Activated CD8-positive, alpha-beta memory T cell treated with anti-CD3 and anti-CD28 coated beads for 48 hours (primary cell): ENCODE data around the gene EXPH5.

Experiments
- DNase-seq, 3 experiments: peaks; one replicate each; pipeline ENCODE4 v3.0.0-alpha.2; 2020; ENCODE audit warnings: low read depth in 2 of 3, low spot score in 2 of 3

EXPH5 gene

DNA sequence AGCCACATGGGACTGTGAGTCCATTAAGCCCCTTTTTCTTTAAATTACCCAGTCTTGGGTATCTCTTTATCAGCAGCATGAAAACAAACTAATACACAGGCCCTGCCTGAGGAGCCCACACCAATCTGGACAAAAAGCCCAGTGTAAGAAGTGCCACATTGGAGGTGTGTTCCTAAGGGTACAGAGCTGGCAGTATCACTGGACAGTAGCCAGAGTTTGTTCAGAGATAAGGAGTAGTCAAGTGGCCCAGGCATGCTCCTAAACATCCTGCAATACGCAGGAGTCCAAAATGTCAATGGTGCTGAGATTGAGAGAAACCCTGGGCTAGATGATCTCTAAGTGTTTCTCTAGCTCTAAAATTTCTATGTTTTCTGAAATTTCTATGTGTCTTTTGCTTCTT is 68.4 kb downstream of the EXPH5 start:
- DNase-seq = no peak

DNA sequence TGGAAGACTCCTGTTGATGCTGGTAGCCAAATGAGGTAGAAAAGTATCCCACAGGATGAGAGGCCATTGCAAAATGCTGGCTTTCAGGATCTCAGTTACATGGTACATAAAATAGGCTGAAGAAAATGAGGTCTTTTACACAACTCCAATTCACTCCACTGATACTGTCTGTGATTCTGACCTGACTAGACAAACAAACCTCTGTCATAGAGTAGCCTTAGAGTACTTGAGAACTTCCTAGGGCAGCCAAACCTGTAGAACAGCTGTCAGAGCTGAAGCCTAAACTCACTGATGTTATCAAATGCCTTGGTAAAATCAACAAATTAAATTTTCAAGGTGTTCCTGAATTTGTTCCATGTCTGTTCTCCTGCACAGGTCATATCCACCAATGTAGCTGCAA is 69.1 kb downstream of the EXPH5 start:
- no peak for DNase-seq

DNA sequence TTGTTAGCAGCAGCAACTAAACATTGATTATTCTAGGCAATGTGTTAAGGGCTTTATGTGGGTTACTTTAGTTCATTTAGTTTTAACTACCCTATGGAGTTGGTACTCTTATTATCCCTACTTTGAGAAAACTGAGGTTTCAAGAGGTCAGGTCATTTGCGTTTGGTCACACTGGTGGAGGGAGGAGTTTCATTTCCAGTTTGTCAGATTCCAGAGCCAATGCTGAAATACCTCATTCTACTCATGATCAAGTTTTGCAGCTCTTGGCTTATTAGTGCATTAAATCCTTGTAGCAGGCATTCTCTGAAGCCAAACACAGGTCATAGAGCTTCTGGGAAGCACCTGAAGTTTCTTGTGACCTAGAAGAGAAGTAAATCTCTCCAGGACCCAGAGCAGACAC is 71.2 kb downstream of the EXPH5 start:
- DNase-seq = no peak

DNA sequence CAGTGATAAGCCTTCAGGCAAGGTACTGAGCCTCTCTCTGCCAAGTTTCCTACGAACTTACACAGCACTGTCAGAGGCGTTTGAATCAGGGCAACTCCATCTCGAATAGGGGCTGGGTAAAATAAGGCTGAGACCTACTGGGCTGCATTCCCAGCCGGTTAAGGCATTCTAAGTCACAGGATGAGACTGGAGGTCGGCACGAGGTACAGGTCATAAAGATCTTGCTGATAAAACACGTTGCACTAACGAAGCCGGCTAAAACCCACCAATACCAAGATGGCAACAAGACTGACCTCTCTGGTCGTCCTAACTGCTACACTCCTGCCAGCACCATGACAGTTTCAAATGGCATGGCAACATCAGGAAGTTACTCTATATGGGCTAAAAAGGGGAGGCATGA is 75.0 kb downstream of the EXPH5 start:
- DNase-seq = no peak

DNA sequence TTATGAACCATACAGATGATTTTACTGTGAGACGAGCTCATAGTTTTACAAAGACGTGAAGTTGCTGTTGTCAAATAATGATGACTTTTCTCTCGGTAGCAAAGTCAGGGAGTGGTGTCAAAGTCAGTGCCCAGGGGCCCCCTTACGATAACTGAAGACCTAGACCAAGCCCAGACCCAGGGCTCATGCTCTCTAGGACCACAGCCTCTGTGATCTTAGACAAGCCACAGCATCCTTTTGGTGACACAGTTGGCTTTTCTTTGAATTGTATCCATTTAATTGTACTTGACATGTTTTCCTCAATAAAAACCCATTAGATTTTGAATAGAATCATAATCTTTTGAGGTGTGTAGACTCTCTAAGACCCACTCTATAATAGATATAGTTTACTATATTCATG is 77.4 kb downstream of the EXPH5 start:
- no peak for DNase-seq

DNA sequence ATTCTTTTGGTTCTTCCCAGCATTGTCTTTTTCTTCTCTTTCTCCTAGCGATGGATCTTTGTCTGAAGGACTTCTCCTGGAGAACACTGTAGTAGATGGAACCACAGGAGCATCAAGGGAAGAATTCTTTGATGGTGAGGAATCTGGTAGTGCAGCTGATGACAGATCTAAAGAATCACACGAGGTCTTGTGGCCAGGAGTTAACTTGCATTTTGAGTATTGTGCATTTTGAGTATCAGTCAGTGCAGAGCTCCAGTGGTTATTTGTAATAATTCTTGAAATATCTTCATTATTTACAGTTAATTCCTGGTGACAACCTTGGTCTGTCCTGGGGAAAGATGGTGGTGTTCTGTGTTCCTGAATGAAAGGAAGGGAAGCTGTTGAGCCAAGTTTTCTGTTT is 80.9 kb downstream of the EXPH5 start:
- no peak for DNase-seq

DNA sequence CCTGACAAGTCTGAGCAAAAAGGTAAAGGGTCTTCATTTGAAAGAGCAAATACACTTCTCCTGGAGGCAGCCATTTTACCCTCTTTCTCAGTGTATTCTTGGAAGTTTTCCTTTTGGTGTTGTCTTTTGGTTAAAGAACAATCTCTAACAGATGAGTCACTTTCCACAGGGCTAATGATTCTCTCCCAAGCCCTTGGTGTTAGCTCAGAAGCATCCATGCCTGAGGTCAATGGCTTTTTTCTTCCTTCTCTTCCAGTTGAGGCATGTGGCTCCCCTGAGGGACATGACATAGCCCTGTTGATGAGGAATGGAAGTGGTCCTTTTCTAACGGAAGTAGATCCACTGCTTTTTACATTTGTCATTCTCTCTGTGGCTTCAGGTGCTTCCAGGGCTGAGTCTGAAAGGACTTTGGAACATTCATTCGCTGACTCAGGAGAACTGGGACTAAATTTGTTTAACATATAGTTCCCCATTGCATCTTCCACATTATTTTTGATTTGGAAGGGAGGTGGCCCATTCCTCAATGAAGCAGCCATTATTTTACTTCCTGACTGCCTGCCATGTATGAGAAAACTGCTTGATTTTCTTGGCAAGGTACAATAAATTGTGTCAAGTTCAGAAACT is 81.6 kb downstream of the EXPH5 start:
- no peak for DNase-seq

DNA sequence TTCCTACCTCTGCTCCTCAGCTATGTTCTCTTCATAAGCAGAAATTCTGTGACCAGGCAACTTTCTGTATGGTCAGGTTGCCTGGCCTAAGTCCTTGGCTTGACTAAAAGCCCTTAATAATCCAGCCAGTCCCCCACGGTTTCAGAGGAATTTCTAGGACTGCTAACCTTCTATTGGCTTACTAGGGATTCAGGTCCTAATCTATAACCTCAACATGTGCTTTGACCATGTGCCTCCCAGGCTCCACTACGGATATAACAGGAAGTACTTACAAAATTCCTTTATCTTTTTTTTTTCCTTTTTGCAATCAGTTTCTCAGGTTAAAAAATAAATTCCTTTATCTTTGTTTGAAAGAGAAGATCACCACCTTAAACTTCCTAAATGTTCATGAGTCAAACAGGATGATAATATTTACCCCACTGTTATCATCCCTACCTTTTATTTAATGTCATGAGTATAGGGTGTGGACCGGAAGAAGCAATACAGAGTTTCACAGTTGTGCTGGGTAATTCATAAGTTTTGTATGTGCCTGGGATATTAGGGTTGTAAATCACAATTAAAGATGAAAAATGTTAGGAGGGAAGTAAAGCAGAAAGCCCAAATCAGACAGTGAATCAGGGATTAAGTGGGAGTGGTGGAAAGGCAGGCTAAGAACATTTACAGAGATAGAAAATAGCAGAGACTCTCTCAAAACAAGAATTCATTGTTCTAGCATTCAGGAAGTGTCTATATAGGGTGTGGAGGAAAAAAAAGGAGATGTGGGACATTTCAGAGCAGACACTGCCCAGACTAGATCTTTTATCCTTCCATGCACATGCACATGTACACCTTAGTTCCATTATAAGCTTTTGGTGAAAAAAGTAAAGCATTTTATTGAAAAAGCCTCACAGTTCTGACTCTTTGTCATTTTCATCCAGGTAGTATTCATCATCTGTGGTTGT is 84.6 kb downstream of the EXPH5 start:
- DNase-seq = no peak

DNA sequence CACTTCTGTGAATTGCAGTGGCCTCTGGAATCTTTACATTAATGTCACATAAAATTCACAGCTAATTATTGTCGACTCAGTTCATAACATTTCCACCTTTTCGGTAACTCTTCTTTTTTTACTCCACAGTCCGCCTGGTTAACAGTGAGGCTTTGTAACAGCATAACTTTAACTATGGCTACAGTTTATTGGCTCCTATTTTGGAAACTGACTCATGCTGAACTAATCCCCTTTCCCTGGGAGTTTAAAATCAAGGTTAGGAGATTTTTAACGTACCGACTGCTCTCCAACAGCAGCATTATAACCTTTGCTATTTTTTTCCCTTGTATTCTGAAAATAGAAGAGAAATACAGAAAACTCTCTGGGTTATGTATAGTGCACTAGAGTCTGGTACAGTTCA is 92.2 kb downstream of the EXPH5 start:
- DNase-seq = no peak

DNA sequence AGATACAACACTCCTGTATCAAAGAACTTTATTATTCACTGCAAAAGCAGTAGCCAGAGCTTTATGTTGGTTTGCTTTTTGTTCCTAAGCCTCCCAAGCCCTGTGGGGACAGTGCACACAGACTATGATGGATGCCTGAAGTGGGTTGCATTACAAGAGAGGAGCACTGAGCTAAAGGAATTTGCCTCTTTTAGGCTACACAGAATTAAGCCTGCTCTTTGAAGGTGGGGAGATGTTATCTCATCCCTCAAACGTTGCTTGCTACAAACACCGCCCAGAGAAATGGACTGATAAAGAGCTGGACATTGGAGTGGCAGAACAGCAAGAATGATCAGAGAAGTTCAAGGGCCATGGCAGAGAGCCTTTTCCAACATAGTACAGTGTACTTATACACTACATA is 92.8 kb downstream of the EXPH5 start:
- no peak for DNase-seq

DNA sequence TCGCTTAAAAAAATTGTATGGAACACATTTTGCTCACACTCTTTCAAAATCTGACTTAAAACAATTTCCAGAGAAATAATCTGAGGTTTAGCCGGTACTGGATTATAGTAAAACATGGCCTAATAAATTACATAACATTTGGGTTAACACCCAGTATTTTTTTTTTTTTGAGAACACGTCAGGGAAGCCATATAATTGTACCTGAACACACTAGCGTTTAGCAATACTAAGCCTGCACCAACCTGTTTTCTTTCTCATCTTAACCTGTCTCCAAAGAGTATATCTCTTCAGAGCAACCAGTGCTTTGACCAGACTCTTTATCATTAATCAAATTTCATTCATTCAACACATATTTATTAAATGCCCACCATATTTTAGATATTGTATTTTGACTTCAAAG is 93.4 kb downstream of the EXPH5 start:
- DNase-seq = no peak

DNA sequence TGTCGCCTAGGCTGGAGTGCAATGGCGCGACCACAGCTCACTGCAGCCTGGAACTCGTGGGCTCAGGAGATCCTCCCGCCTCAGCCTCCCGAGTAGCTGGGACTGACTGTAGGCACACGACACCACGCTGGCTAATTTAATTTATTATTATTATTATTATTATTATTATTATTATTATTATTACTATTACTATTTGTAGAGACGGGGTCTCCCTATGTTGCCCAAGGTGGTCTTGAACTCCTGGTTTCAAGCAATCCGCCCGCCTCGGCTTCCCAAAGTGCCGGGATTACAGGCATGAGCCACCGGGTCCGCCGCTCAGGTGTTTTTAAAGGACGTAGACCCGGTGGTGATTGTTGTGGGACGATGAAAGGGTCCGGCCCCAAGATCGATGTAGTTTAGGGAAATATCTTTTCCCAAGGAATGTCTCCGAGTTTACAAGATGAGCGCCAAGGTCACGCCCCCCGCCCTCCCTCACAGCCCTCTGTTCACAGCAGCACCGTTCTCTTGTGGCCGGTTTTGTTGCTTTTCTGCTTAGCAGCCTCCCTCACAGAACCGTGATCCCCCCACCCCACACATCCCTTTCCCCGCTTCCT is 94.7 kb downstream of the EXPH5 start:
- no peak for DNase-seq

DNA sequence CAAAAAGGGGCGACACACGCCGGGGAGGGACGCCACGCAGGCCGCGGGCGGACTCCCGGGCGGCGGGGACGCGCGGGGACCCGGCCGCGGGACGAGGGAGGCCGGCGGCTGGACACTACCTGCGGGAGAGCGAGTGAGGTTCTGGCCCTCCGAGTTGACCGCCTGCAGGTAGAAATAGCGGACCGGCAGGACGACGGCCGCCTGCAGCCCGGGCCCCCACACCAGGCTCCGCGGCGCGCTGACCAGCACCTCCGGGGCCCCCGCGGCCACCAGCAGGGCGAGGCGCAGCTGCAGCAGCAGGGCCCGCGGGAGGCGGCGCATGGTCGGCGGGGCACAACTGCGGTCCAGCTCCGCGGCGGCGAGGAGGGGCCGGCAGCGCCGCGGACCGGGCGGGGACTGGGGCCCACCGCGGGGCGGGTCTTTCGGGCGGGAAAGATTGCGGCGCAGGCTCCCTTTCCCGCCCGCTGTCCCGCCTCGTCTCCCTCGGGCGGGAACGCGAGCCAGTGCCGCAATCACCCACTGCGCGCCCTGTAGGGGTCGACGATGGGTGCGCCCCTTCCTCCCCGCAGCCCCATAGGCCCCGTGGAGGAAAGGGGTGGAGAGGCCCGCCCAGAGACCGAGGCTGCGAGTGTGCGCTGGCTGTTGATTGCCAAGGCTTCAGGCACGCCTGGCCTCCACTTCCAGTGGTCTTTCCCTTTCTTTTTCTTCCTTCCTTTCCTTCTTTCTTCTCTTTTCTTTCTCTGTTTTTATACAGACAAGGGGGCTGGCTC is 95.3 kb downstream of the EXPH5 start, which contains the start of gene POGLUT3:
Gene POGLUT3, minus strand, starts transcription at position 339 of the 770 bp plus-strand sequence. Its CDS starts 18 bp downstream, at position 321.
- peak; percentile 16 to 32 (median 22) for DNase-seq

DNA sequence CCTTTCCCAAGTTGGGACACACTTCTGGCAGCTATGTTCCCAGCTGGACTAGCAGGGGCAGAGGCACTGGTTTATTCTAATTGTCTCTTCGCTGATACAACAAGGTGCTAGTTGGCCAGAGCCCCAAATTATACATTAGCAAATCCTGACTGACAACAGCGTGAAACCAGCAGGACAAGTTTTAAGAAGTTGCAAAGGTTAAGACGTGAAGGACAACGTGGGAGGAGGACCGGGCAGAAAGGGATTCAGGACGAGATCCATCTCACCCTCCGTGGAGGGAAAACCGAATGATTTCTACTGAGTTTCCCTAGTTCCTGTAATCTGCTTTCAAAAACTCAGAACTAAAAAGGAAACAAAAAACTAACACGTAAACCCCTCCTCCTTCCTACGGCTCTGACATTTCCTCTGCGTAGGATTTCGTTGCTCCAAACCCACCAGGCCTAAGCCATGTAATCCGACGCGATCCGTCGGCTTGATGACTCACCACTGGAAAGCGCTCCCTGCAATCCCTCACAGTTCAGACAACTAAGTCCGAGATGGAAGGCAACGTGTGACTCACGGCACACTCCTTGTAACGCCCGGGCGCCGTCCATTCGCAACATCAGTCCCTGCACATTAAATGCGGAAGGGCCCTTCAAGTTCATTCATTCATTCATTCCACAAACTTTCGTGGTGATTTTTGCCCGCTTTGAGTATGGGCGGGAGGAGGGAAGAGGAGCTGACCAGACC is 96.1 kb downstream of the EXPH5 start:
- peak in 2 of 3 experiments; percentile 32 to 38 for DNase-seq

DNA sequence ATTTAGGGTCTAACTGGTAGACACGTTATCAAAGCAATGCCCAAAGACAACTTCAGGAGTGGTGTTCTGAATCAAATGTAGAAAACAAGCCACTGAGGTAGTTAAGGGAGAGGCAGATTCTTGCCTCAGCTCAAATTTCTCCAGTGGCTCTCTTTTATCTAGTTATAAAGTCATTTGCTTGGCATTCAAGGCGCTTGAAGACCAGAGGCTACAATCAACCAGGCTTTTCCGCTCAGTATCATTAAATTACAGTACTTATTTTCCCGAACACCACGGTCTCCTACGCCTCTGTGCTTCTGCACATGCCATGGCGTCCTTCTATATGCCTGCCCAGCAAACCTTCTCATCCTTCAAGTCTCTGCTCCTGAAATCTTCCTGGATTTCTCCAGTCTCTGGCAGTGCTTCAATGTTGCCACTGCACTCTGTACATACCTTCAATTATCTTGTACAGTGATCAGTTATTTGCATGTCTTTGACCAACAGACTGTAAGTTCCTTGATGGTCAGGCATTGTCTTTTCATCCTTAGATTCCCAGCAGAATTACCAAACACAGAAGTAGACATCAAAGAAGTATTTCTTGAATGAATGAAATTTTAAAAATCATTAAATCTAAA is 96.8 kb downstream of the EXPH5 start:
- DNase-seq = no peak

DNA sequence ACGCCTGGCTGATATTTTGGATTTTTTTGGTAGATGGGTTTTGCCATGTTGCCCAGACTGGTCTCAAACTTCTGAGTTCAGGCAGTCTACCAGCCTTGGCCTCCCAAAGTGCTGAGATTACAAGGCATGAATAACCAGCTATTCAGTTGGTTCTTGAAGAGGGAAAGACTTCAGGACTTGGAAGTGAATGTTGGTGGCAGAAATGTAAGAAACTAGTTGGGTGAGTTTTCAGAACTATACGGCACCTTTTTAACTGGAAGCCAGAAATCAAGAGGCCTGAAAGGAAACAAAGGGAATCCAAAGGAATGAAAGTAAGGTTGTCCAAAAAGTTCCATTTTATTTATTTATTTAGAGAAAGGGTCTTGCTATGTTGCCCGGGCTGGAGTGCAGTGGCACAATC is 98.2 kb downstream of the EXPH5 start:
- DNase-seq = no peak

DNA sequence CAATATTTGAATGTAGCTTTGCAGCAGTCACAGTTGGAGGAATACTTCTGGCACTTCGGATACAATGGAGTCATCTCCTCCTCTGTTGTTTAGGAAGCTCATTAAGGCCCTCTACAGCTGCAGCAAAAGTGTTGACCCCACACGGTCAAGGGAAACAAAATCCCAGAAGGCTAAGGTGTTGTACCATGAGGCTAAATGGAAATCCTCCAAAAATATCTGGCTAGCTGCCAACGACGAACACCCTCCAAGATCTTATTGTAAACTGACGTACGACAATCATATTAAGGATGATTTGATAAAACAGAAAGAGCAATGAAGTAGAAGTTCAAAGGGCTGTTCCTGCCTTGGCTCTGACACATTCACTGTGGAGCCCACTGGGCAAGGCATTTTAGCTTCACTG is 99.4 kb downstream of the EXPH5 start:
- no peak for DNase-seq

DNA sequence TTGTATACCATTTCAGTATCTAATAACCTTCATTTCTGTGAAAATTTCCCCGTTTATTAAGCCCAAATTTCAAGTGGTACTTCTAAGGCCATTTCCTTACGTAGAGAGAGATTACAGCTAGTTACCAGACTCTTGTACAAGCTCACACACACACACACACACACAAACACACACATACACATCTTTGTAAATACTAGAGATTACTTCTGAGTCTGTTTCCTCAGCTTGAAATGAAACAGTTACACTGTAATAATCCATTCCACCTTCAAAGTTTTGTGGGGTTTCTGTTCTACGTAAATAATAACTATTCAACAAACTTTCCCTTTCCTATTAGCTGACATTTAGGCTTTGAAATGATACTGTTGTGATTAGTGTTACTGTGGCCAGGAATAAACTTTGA is 101.6 kb downstream of the EXPH5 start:
- no peak for DNase-seq

DNA sequence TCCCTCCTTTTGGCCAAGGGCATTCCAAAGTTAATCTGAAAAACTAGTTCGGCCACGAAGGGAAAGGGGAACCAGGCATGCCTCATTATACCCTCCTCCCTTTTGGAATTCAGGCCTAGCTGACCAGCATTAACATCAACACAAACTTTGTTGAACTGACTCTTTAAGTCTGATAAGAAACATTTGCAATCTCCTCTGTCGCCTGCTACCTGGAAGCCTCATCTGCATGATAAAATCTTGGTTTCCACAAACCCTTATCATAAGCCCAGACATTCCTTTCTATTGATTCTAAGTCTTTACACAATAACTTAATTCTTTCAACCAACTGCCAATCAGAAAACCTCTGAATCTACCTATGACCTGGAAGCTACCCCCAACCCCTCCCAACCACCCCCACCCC is 106.7 kb downstream of the EXPH5 start:
- no peak for DNase-seq

DNA sequence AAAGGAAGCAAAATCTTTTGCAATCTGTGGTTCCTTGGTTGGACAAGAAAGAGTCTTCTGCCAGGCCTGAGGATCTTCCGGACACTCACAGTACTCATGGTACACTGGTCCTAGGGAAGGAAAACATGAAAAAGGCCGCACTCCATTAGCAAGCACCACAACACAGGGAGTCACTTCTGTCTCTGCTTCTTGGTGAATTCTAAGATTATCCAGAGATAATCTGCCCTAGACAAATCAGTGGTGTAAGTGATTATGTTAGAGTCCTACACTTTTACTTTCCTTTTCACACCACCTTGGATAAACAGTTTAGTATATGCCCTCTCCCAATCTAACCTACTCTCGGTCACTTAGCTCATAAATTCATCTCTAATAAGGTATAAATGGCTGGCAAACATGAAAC is 107.2 kb downstream of the EXPH5 start:
- DNase-seq = no peak
